SJSA1 (cell line): Measurements from ENCODE around the gene C3orf20. TPM values are rescaled to one million over a fixed set of nuclear protein-coding genes. Genes with fewer than 3 reads are reported as not detected.

Source experiments
- total RNA-seq: library from RNA; depleted of rRNA; stranded (reverse); fragments of >200 nt; shearing (Covaris generic); gene quantifications from 2 replicates; pipeline ENCODE4 v1.2.3, GENCODE V29; 2014; rRNA removed

The C3orf20 gene
- total RNA-seq, 1 experiment from 2014 or later = not detected

Other genes with a start within 250 kb of the C3orf20 start
- 4.0 and 5.3 TPM in 2 replicates for gene GRIP2, start 134.8 kb upstream of the C3orf20 start, total RNA-seq
- gene CCDC174, start 23.4 kb upstream of the C3orf20 start, total RNA-seq = 15.9 and 16.9 TPM in 2 replicates
- gene FGD5, start 143.8 kb downstream of the C3orf20 start, total RNA-seq = not detected in 2 replicates